HL-60 (cell line): Measurements from ENCODE around the gene LAMC3.

Experiments
- POLR2AphosphoS5 ChIP-seq: IDR thresholded peaks from 2 replicates; pipeline ENCODE4 v1.6.1; 2012; ENCODE audit warnings: low read depth
- TF ChIP-seq, protein P1 (sequence below): IDR thresholded peaks from 2 replicates; pipeline ENCODE4 v1.6.1; 2012; ENCODE audit warnings: low read depth; ENCODE audit not compliant: insufficient replicate concordance

DNA sequence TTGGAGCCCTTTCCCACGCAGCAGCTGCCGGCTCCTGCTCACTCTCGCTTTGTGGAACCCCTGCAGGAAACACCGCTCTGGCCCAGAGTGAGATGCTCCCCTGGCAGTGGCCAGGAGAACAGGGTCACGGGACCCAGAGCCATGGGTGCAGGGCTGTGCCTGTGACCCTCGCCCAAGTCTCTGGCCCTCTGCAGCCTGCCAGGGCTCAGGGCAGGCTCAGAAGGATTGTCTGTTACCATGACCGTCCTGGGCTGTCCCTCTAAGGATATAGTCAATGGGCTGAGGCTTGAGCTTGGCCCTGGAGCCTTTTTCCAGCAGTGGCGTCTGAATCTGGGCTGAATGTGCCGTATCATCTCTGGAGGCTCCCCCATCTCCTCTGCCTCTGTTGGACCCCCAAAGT is 58.7 kb downstream of the LAMC3 start:
- TF ChIP-seq, protein P1, sequence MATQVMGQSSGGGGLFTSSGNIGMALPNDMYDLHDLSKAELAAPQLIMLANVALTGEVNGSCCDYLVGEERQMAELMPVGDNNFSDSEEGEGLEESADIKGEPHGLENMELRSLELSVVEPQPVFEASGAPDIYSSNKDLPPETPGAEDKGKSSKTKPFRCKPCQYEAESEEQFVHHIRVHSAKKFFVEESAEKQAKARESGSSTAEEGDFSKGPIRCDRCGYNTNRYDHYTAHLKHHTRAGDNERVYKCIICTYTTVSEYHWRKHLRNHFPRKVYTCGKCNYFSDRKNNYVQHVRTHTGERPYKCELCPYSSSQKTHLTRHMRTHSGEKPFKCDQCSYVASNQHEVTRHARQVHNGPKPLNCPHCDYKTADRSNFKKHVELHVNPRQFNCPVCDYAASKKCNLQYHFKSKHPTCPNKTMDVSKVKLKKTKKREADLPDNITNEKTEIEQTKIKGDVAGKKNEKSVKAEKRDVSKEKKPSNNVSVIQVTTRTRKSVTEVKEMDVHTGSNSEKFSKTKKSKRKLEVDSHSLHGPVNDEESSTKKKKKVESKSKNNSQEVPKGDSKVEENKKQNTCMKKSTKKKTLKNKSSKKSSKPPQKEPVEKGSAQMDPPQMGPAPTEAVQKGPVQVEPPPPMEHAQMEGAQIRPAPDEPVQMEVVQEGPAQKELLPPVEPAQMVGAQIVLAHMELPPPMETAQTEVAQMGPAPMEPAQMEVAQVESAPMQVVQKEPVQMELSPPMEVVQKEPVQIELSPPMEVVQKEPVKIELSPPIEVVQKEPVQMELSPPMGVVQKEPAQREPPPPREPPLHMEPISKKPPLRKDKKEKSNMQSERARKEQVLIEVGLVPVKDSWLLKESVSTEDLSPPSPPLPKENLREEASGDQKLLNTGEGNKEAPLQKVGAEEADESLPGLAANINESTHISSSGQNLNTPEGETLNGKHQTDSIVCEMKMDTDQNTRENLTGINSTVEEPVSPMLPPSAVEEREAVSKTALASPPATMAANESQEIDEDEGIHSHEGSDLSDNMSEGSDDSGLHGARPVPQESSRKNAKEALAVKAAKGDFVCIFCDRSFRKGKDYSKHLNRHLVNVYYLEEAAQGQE = no peak
- TF ChIP-seq POLR2AphosphoS5 = no peak
